ENCODE data around the gene F10. TPM values are rescaled to one million over a fixed set of nuclear protein-coding genes. Genes with fewer than 3 reads are reported as not detected.

Gene F10
- total and polyA plus RNA-seq, 2 donors (not counting 1 experiment from before 2014, with no cell fraction given), result not detected

GRCh38 chr13:113074401-113074800 is 48.2 kb upstream of the F10 start:
- Histone ChIP-seq H3K4me3 (ENCODE audit: control extremely low read depth in 1 of 5, extremely low read depth in 1 of 5, insufficient read depth in 1 of 5, low read depth in 2 of 5, low read length in 4 of 5) (no peak overlapping the region), H3K9ac (ENCODE audit: low read length) (no peak overlapping the region), H3K79me2 (ENCODE audit: control insufficient read depth, insufficient read depth, low read length) (no peaks in the 10 kb centered on the region), H4K20me1 (ENCODE audit: control insufficient read depth, insufficient read depth, low read length, poor library complexity, severe bottlenecking) (no peaks in the 10 kb centered on the region), H2AFZ (ENCODE audit: insufficient read depth, low read depth, low read length, poor library complexity, severe bottlenecking) (no peak overlapping the region), H3K9me3 (ENCODE audit: control extremely low read depth in 1 of 3, control insufficient read depth in 2 of 3, insufficient read depth in 1 of 3, low read length in 2 of 3) (peaks cover 0 to 3% (median 0%) of the 10 kb centered on the region in 3 donors), H3K4me1 (ENCODE audit: control insufficient read depth in 2 of 2, insufficient read depth in 2 of 2, low read length in 2 of 2) (no peaks in the 10 kb centered on the region), H3K27me3 (replicated peaks in 1 of 4; ENCODE audit: control extremely low read depth in 1 of 4, control insufficient read depth in 3 of 4, insufficient read depth in 4 of 4, low read length in 3 of 4) (no peaks in the 10 kb centered on the region), H3K36me3 (replicated peaks in 1 of 2; ENCODE audit: control extremely low read depth in 1 of 2, control insufficient read depth in 1 of 2, extremely low read depth in 1 of 2, insufficient read depth in 2 of 2, low read length in 1 of 2) (no peaks in the 10 kb centered on the region), H3K27ac (ENCODE audit: low read length in 2 of 2) (no peak overlapping the region), H3K4me2 (replicated peaks; ENCODE audit: low read depth, low read length, poor library complexity, severe bottlenecking) (no peak overlapping the region)
- intact Hi-C loops (cut with micrococcal nuclease), result no loop called here
- 98% methylated on average over 14 of the region's 18 CpGs for WGBS (ENCODE audit: insufficient coverage)
- no peaks in the 10 kb centered on the region for H3K4me1 Mint-ChIP-seq
- H3K27ac Mint-ChIP-seq, result no peak overlapping the region
- ATAC-seq (ENCODE audit: low read depth) (no peak), DNase-seq (no peak)
- H3K27me3 Mint-ChIP-seq, result no peaks in the 10 kb centered on the region
- ChIA-PET CTCF (no interaction called here), POLR2A (no interaction called here)
- H3K4me3 Mint-ChIP-seq, result no peak overlapping the region
- H3K9me3 Mint-ChIP-seq (ENCODE audit: insufficient read depth), result no peaks in the 10 kb centered on the region
- TF ChIP-seq CTCF (IDR thresholded peaks at IDR 0.05), result no peak
- TF ChIP-seq EZH2 (IDR thresholded peaks at IDR 0.05; ENCODE audit: borderline replicate concordance, insufficient read depth, low read depth, low read length, poor library complexity, severe bottlenecking), result no peak

DNA sequence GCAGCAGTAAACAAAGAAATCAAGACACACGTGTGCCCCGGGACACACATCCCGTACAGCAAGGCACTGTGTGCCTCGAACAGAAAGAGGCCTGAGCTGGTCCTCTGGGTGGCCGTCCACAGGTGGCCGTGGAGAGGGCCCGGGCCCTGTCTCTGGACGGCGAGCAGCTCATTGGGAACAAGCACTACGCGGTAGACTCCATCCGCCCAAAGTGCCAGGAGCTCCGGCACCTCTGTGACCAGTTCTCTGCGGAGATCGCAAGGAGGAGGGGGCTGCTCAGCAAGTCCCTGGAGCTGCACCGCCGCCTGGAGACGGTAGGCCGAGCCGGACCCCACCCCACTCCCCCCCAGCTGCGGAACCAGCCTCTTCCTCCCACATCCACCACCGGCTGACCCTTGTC is 47.7 kb upstream of the F10 start:
- no peaks in the 10 kb centered on the region for H3K4me1 Mint-ChIP-seq
- no peak overlapping the region for H3K27ac Mint-ChIP-seq
- Histone ChIP-seq H3K9me3 (ENCODE audit: control extremely low read depth in 1 of 3, control insufficient read depth in 2 of 3, insufficient read depth in 1 of 3, low read length in 2 of 3) (peaks cover 0 to 3% (median 0%) of the 10 kb centered on the region in 3 donors), H3K9ac (ENCODE audit: low read length) (no peak overlapping the region), H3K79me2 (ENCODE audit: control insufficient read depth, insufficient read depth, low read length) (no peaks in the 10 kb centered on the region), H3K4me3 (ENCODE audit: control extremely low read depth in 1 of 5, extremely low read depth in 1 of 5, insufficient read depth in 1 of 5, low read depth in 2 of 5, low read length in 4 of 5) (no peak overlapping the region), H3K4me2 (replicated peaks; ENCODE audit: low read depth, low read length, poor library complexity, severe bottlenecking) (no peak overlapping the region), H2AFZ (ENCODE audit: insufficient read depth, low read depth, low read length, poor library complexity, severe bottlenecking) (no peak overlapping the region), H3K36me3 (replicated peaks in 1 of 2; ENCODE audit: control extremely low read depth in 1 of 2, control insufficient read depth in 1 of 2, extremely low read depth in 1 of 2, insufficient read depth in 2 of 2, low read length in 1 of 2) (no peaks in the 10 kb centered on the region), H3K27me3 (replicated peaks in 1 of 4; ENCODE audit: control extremely low read depth in 1 of 4, control insufficient read depth in 3 of 4, insufficient read depth in 4 of 4, low read length in 3 of 4) (no peaks in the 10 kb centered on the region), H3K27ac (ENCODE audit: low read length in 2 of 2) (no peak overlapping the region), H4K20me1 (ENCODE audit: control insufficient read depth, insufficient read depth, low read length, poor library complexity, severe bottlenecking) (no peaks in the 10 kb centered on the region), H3K4me1 (ENCODE audit: control insufficient read depth in 2 of 2, insufficient read depth in 2 of 2, low read length in 2 of 2) (no peaks in the 10 kb centered on the region)
- WGBS (ENCODE audit: insufficient coverage), result 94% methylated on average over 14 of the region's 22 CpGs
- H3K27me3 Mint-ChIP-seq, result no peaks in the 10 kb centered on the region
- POLR2A ChIA-PET, result no interaction called here
- intact Hi-C loops (cut with micrococcal nuclease), result no loop called here
- DNase-seq (no peak), ATAC-seq (ENCODE audit: low read depth) (no peak)
- no peaks in the 10 kb centered on the region for H3K9me3 Mint-ChIP-seq (ENCODE audit: insufficient read depth)
- H3K4me3 Mint-ChIP-seq, result no peak overlapping the region
- no peak for TF ChIP-seq EZH2 (IDR thresholded peaks at IDR 0.05; ENCODE audit: borderline replicate concordance, insufficient read depth, low read depth, low read length, poor library complexity, severe bottlenecking)
- CTCF ChIA-PET, result no interaction called here
